Activated T-cell treated with anti-CD3 and anti-CD28 coated beads for 1 hour (primary cell): ENCODE results near the gene RBKS.

Experiments
- DNase-seq: peaks from one replicate; pipeline ENCODE4 v3.0.0-alpha.2; 2020; ENCODE audit warnings: low read depth

The RBKS gene

GRCh38 chr2:27734305-27734704 lies 155.9 kb downstream of the RBKS start:
- DNase-seq: no peak
